Thymus (tissue), 11 donors: Measurements from ENCODE around the gene ZDHHC22. TPM values are rescaled to one million over a fixed set of nuclear protein-coding genes. Genes with fewer than 3 reads are reported as not detected.

ENCODE experiments used
- DNase-seq, 9 donors: peaks; one replicate each; pipeline ENCODE4 v3.0.0-alpha.2; 2013; ENCODE audit warnings: low spot score in 9 of 9, low read depth in 6 of 9, missing footprints in 1 of 9
- H3K27ac ChIP-seq, 2 donors: one replicate each; pipeline ENCODE4 v1.5.1; 2013; ENCODE audit warnings: control low read depth in 1 of 2, low read depth in 1 of 2, low read length in 1 of 2, mild to moderate bottlenecking in 1 of 2, moderate library complexity in 1 of 2
- H3K27me3 ChIP-seq, 2 donors: one replicate each; pipeline ENCODE4 v1.5.1; 2013; ENCODE audit warnings: low read length in 1 of 2; ENCODE audit not compliant: control insufficient read depth in 2 of 2, insufficient read depth in 1 of 2
- H3K36me3 ChIP-seq, 2 donors: one replicate each; pipeline ENCODE4 v1.5.1; 2013; ENCODE audit warnings: low read length in 1 of 2, mild to moderate bottlenecking in 1 of 2, moderate library complexity in 1 of 2; ENCODE audit not compliant: control insufficient read depth in 2 of 2, insufficient read depth in 2 of 2
- H3K4me1 ChIP-seq, 2 donors: one replicate each; pipeline ENCODE4 v1.5.1; 2013; ENCODE audit warnings: low read length in 2 of 2; ENCODE audit not compliant: control insufficient read depth in 2 of 2, insufficient read depth in 2 of 2
- H3K4me3 ChIP-seq, 2 donors: one replicate each; pipeline ENCODE4 v1.5.1; 2013; ENCODE audit warnings: low read length in 2 of 2, control low read depth in 1 of 2, mild to moderate bottlenecking in 1 of 2
- H3K9me3 ChIP-seq, 2 donors: one replicate each; pipeline ENCODE4 v1.5.1; 2013; ENCODE audit warnings: low read length in 1 of 2, mild to moderate bottlenecking in 1 of 2; ENCODE audit not compliant: control insufficient read depth in 2 of 2, insufficient read depth in 1 of 2
- WGBS: extraction: QIAGEN DNeasy Blood & Tissue Kit; methylation state at CpG from one replicate; pipeline ENCODE4 v1.1.7; 2013; 5-methylcytosine and 5-hydroxymethylcytosine counted together
- polyA plus RNA-seq: library from polyadenylated mRNA; stranded (reverse); fragments of 200-250 nt; gene quantifications from one replicate; pipeline ENCODE4 v1.2.3, GENCODE V29; 2013
- total RNA-seq: library from RNA; stranded (reverse); fragments of 120-200 nt; gene quantifications from one replicate; pipeline ENCODE4 v1.2.4, GENCODE V29; 2013
- donor health status: healthy.

Gene ZDHHC22
- total and polyA plus RNA-seq, 2 donors, result 0.05 TPM; not detected in 1

DNA sequence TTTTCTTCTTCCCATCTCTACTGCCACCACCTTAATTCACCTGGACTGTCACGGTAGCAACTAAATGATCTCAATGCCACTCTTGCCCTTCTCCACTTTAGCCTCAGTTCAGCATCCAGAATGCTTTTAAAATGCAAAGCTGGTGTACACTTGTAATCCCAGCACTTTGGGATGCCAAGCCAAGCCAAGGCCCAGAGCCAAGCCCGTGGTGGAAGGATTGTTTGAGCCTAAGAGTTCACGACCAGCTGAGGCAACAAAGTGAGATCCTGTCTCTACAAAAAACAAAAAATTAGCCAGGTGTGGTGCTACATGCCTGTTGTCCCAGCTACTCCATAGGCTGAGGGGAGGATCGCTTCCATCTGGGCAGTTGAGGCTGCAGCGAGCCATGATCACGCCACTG lies 37.6 kb downstream of the ZDHHC22 start:
- Histone ChIP-seq H3K27ac (no peak overlapping the region), H3K36me3 (peaks cover 12 to 13% of the 10 kb centered on the region in 2 donors), H3K4me3 (no peak overlapping the region), H3K4me1 (peaks cover 0 to 2% of the 10 kb centered on the region in 2 donors), H3K9me3 (no peaks in the 10 kb centered on the region), H3K27me3 (no peaks in the 10 kb centered on the region)
- DNase-seq, result no peak
- 97% methylated on average over 6 of the region's 6 CpGs for WGBS

DNA sequence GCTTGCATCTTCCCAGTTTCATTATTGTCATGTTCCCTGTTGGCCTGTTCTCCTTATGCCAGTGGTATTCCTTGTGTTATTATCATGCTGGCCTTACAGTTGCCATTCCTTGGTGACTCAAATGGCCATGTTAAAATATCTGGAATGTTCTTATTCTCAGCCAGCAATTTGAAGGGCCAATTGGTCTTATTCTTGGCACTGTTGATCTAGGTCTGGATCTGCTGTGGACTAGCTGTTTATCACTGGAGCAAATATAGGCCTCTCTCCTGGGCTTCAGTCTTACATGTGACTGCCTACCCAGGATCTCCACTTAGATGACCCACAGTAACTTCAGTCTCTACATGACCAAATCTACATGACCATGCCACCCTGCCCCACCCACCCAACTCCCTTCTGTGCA lies 38.1 kb downstream of the ZDHHC22 start:
- Histone ChIP-seq H3K27me3 (no peaks in the 10 kb centered on the region), H3K27ac (no peak overlapping the region), H3K9me3 (no peaks in the 10 kb centered on the region), H3K4me3 (no peak overlapping the region), H3K4me1 (peaks cover 0 to 6% of the 10 kb centered on the region in 2 donors), H3K36me3 (peaks cover 9 to 12% of the 10 kb centered on the region in 2 donors)
- no peak for DNase-seq

DNA sequence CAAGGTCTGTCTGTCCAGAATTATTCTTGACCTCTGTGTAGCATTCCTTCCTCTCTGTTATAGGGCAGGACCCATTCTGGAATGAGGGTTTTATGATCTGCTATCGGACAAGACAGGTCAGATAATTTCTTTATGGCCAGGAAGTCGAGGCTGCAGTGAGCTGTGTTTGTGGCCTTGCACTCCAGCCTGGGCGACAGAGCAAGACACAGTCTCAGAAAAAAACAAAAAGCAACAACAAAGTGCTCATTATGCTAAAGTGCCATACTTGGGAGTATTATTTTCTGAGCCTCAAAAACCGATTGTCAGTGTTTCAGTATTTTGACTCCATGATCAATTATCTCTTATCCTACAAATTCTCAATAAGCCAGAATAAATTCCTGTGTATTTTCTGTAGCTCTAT lies 39.4 kb downstream of the ZDHHC22 start:
- H3K36me3 ChIP-seq, result peaks cover 5 to 12% of the 10 kb centered on the region in 2 donors
- no peaks in the 10 kb centered on the region for H3K9me3 ChIP-seq
- peaks cover under 1 to 9% of the 10 kb centered on the region in 2 donors for H3K4me1 ChIP-seq
- WGBS, result 97% methylated on average over 4 of the region's 4 CpGs
- no peak overlapping the region for H3K27ac ChIP-seq
- no peak for DNase-seq
- H3K4me3 ChIP-seq, result no peak overlapping the region
- no peaks in the 10 kb centered on the region for H3K27me3 ChIP-seq

DNA sequence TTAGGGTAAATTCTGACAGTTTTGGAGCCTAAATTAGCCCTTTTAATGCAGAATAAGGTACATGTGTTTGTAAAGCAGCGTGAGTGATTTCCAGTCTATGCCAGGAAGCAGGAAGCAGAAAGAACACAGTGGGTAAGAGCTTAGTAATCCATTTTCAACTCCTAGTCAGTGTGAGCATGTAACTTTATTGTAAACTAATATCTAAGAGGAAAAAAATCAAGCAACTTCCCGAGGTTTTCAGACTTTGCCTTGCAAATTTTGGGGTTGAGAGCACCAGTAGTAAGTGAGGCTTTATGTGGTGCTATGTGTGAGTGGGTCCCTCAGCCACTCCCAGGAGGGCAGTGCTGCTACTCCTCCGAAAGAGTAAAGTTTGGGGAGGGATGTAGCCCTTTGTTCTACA lies 40.6 kb downstream of the ZDHHC22 start:
- Histone ChIP-seq H3K9me3 (no peaks in the 10 kb centered on the region), H3K4me1 (peaks cover 5 to 14% of the 10 kb centered on the region in 2 donors), H3K27ac (no peak overlapping the region), H3K27me3 (no peaks in the 10 kb centered on the region), H3K36me3 (peaks cover 5% of the 10 kb centered on the region in 2 donors), H3K4me3 (no peak overlapping the region)
- DNase-seq, result no peak
- WGBS, result 90% methylated on average over 3 of the region's 3 CpGs

DNA sequence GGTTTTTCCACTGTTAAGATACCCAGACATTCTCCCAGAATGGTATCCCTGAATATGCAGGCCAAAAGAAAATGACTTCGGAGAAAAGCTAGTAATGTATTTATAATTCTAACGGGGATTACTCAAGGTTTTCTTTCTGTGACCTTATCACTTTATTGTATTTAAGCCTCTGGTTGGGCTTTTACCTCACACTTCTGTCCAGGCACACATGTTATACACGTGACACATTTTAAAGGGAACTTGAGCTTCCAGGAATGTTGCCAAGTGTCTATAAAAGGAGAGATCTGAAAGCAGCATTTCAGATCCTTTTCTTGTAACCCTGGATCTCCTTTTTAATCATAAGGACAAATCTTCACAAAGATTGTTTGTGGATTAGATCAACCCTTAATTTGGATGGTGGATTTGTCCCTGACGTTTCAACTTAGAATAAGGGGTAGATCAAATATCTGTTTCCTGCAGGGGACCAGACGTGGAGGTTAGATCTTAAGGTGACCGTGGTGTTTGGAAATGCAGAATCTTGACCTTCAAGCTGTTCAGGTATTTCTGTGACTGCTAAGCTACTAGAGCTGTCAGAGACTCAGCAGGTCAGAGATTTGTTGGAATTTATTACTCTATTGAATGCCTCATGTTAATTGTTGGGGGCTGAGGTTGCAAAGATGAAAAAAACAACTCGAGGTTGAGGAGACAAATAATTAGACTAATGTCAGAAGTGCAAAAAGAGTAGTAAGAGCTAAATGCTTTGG lies 42.0 kb downstream of the ZDHHC22 start:
- peaks cover 0 to 5% of the 10 kb centered on the region in 2 donors for H3K36me3 ChIP-seq
- H3K9me3 ChIP-seq, result no peaks in the 10 kb centered on the region
- peak in 1 of 9 donors; percentile 17 for DNase-seq
- peaks cover 5 to 14% of the 10 kb centered on the region in 2 donors for H3K4me1 ChIP-seq
- H3K27ac ChIP-seq, result no peak overlapping the region
- H3K27me3 ChIP-seq, result no peaks in the 10 kb centered on the region
- no peak overlapping the region for H3K4me3 ChIP-seq
- 77% methylated on average over 7 of the region's 7 CpGs for WGBS

DNA sequence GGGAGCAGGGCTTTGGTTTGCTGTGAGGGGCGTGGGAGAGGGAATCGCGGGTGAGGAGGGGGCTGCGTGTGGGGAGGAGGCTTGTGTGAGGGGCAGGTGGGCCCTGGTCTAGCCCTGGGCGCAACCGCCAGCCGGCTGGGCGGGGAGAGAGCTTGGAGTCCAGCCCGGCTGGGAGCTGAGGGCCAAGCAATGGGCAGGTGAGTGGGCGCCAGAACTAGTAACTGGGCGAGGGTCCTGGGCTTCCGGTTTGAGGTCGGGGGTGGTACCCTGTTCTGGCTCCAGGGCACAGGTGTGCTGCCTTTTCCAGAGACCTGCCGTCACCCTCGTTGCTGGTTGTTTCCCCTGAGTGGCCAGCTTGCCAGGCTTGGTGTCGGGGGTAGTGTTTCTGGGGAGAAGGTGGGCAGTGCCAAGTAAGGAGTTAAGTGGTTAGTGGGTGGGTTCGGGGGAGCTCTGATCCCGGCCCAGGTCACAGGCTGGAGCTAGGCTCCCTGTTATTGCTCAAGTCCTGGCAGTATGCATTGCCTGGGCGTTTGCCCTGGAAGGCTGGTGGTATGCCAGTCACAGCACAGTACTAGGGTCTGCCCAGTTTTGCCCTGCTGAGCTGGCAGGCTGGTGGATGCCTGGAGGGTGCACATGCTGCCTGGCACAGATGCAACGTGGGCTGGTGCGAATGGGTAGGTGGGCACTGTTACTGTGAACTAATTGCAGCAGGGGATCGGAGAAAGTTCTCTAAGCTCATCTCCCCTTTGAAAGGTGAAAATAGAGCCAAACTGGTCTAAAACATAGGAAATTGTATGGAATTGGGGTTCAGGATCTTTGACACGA lies 42.9 kb downstream of the ZDHHC22 start:
- Histone ChIP-seq H3K4me1 (peaks cover 5 to 14% of the 10 kb centered on the region in 2 donors), H3K9me3 (no peaks in the 10 kb centered on the region), H3K36me3 (peaks cover 0 to 3% of the 10 kb centered on the region in 2 donors), H3K27ac (peak overlapping the region; percentile 84 to 89), H3K4me3 (peak overlapping the region; percentile 60 to 96), H3K27me3 (no peaks in the 10 kb centered on the region)
- 15% methylated on average over 23 of the region's 23 CpGs for WGBS
- peak in 3 of 9 donors; percentile 10 to 43 (median 24) for DNase-seq

DNA sequence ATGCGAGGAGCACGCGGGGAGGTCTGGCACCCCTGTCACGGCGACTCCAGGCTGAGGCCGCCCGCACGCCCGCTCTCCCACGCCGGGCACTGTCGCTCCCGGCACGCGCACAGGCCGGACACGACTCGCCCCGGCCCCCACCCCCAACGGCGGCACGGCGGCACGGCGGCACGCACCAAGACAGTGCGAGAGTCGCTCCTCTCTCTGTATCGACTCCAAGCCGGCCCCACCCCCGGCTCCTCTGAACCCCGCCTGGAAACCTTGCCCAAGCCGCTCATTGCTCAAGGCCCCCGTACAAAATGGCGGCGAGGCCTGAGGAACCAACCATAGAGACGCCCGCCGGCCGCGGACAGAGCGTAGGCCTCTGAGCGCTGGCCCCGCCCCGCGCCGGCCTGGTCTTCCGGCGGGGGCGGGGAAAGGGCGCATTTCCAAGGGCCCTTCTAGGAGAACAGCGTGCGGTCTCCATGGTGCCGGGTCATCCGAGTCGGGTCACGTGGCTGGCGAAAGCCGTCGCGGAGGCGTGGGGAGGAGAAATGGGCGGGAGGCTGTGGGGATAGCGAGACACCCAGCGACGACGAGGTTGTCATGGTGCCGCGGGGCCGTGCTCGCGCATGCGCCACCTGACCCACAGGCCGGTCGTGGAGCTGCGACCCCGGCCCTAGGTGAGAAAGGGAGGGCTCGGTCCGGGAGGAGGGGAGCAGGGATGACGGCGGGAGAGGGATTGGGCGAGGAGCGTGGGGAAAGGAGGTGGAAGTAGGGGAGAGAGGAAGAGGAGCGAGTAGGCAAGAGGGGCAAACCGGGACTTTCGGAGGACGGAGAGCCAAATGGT lies 43.7 kb downstream of the ZDHHC22 start, which contains the start of gene CIPC:
TSS of gene CIPC (plus strand) at position 559 of the 829 bp plus-strand sequence. CDS start 7,451 bp downstream, outside the sequence.
- H3K4me1 ChIP-seq, result peaks cover 5 to 14% of the 10 kb centered on the region in 2 donors
- peak; percentile 92 to 99 (median 98) for DNase-seq

DNA sequence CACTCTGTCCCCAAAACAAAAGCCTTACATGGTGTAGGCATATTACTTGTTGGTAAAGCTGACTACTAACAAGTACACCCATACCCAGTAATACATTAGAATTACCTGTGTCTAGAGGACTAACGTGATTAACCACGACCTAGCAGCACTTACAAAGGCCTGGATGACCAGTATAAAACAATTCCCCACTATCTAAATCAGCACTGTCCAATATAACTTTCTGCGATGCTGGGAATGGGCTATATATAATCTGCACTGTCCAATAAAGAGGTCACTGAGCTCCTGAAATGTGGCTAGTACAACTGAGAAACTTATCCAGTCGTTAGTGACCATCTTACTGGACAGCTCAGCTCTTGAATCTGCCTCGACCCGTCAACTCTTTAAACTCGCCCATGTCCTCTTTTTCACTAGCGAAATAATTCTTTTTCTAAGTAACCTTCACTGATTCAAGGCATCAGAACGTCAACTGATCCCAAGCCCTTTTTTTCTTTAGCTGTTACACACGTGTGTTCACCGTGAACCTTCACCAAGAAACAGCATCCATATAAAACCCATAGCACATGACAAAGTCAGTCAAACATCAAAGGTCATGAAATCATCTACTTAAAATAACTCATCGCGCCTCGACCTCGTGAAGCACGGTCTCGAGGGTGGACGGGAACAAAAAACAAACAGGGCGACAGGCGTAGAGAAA lies 44.4 kb downstream of the ZDHHC22 start:
- H3K4me3 ChIP-seq, result peak overlapping the region; percentile 60 to 96
- peak in 2 of 9 donors; percentile 50 to 74 for DNase-seq
- H3K9me3 ChIP-seq, result no peaks in the 10 kb centered on the region
- 8% methylated on average over 20 of the region's 20 CpGs for WGBS
- peak overlapping the region; percentile 92 to 98 for H3K27ac ChIP-seq
- no peaks in the 10 kb centered on the region for H3K36me3 ChIP-seq
- peaks cover 5 to 14% of the 10 kb centered on the region in 2 donors for H3K4me1 ChIP-seq
- no peaks in the 10 kb centered on the region for H3K27me3 ChIP-seq

More for the DNA sequence above, 43.7 kb downstream of the ZDHHC22 start, which contains the start of gene CIPC:
- Histone ChIP-seq H3K27ac (peak within 1 kb of the TSS; percentile 92 to 98), H3K36me3 (no peaks in the 10 kb centered on the region), H3K4me3 (peak within 1 kb of the TSS; percentile 60 to 96), H3K9me3 (no peaks in the 10 kb centered on the region), H3K27me3 (no peaks in the 10 kb centered on the region)
- WGBS, result under 1% methylated on average over 87 of the region's 87 CpGs
